Measurements from ENCODE around the gene ROS1.

DNA sequence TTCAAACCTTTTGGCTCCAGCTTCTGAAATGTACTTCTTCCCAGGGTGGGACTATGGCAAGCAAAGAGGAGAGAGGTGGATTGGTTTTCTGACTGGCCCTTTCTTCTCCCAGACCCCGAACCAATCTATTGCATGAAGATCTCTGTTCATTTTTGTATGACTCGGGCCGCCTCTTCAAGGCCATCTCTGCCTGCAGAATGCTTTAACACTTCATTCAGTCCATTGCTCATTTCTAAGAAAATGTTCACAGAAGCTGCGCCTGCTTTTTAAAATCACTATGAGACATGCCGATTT lies 158.7 kb downstream of the ROS1 start:
- TF ChIP-seq SUZ12 (IDR thresholded peaks at IDR 0.05; ENCODE audit: extremely low read depth, insufficient read depth, insufficient read length), result no peak
- TF ChIP-seq ZNF274 (IDR thresholded peaks at IDR 0.05; ENCODE audit: low read depth, low read length), result no peak

All from NT2/D1 (cell line).